K562 (cell line): ENCODE data around the gene VWA8. TPM values are rescaled to one million over a fixed set of nuclear protein-coding genes. Genes with fewer than 3 reads are reported as not detected.
A peak's percentile ranks its signal among the peaks of the same experiment; 100 is the strongest.

Experiments used
- ATAC-seq: fragments of 200-7000 bp; cut with Tn5 transposase; 3 replicates; pipeline ENCODE4 v1.9.1; 2020; ENCODE audit warnings: moderate library complexity
- BruUV-seq: library from RNA; stranded (reverse); fragments of 400-500 nt; replicated peaks from 2 replicates; lab custom pipeline; 2021; lab: Mats Ljungman, UMichigan
- CTCF ChIA-PET: fragments of 300-600 bp; formaldehyde crosslinking; extraction: SDS; loops from one replicate; lab custom pipeline; 2021; ENCODE audit warnings: low intra/inter-chr PET ratio; lab: Yijun Ruan, JAX
- POLR2A ChIA-PET: fragments of 300-600, 350-650 bp; sonication (Branson Sonifier 250); formaldehyde crosslinking; extraction: SDS; loops from one replicate; lab custom pipeline; 2021; ENCODE audit warnings: antibody characterized with exemption, inconsistent platforms; lab: Yijun Ruan, JAX
- DNase-seq, 4 experiments: peaks; one replicate each; pipeline versions ENCODE4 v3.0.0 to v3.0.0-alpha.2; 2011 to 2018; ENCODE audit warnings: low spot score in 3 of 4, mixed read lengths in 3 of 4; ENCODE audit errors: extremely low read depth in 1 of 4
- FAIRE-seq: peaks from 2 replicates; lab custom pipeline; 2011; peaks lifted over from hg19 to GRCh38; lab: Jason Lieb, UNC
- H2AFZ ChIP-seq: 2 replicates; pipeline ENCODE4 v1.6.0; 2011; ENCODE audit warnings: low read depth, low read length, control low read depth, inconsistent platforms
- H3K27ac ChIP-seq: fragments of 200-600 bp; 3 replicates; pipeline ENCODE4 v1.8.0; 2011; ENCODE audit warnings: low read depth, mild to moderate bottlenecking, control low read depth, inconsistent platforms, low read length, moderate library complexity, mixed read lengths; ENCODE audit errors: extremely low read depth
- H3K27me3 ChIP-seq, 2 experiments: fragments of 300-600 bp in 1 of 2; 2 replicates in 1 of 2; 3 replicates in 1 of 2; pipeline versions ENCODE4 v1.6.0 to v1.8.0; 2011; ENCODE audit warnings: inconsistent platforms in 2 of 2, low read length in 2 of 2, mild to moderate bottlenecking in 1 of 2, mixed read lengths in 1 of 2, moderate library complexity in 1 of 2; ENCODE audit not compliant: control insufficient read depth in 2 of 2, insufficient read depth in 2 of 2
- H3K36me3 ChIP-seq: fragments of 300-600 bp; 3 replicates; pipeline ENCODE4 v1.8.0; 2011; ENCODE audit warnings: mild to moderate bottlenecking, low read length, inconsistent platforms; ENCODE audit not compliant: control insufficient read depth, insufficient read depth
- H3K4me1 ChIP-seq, 2 experiments: fragments of 200-600 bp in 1 of 2; replicated peaks in 1 of 2; 2 replicates in 1 of 2; 3 replicates in 1 of 2; pipeline versions ENCODE4 v1.5.1 to v1.8.0; 2011; ENCODE audit warnings: inconsistent platforms in 2 of 2, low read length in 2 of 2, mild to moderate bottlenecking in 1 of 2, mixed read lengths in 1 of 2, moderate library complexity in 1 of 2; ENCODE audit not compliant: control insufficient read depth in 2 of 2, insufficient read depth in 2 of 2
- H3K4me2 ChIP-seq: 2 replicates; pipeline ENCODE4 v1.6.1; 2011; ENCODE audit warnings: low read length, control low read depth, inconsistent platforms, mixed read lengths; ENCODE audit not compliant: insufficient read depth
- H3K4me3 ChIP-seq: fragments of 200-600 bp; sonication (generic), shearing (Covaris generic); 2 replicates; pipeline ENCODE4 v1.5.1; 2016; ENCODE audit warnings: control low read depth, inconsistent platforms
- H3K79me2 ChIP-seq: fragments of 200-600 bp; 3 replicates; pipeline ENCODE4 v1.8.0; 2011; ENCODE audit warnings: low read length, inconsistent platforms; ENCODE audit not compliant: control insufficient read depth, insufficient read depth
- H3K9ac ChIP-seq, 2 experiments: 2 replicates each; pipeline versions ENCODE4 v1.6.0 to v1.6.1; 2011; ENCODE audit warnings: low read depth in 2 of 2, low read length in 2 of 2, control low read depth in 1 of 2, inconsistent platforms in 1 of 2, mild to moderate bottlenecking in 1 of 2, mixed read lengths in 1 of 2; ENCODE audit not compliant: insufficient read depth in 1 of 2
- H3K9me1 ChIP-seq: one replicate; pipeline ENCODE4 v1.6.0; 2011; ENCODE audit warnings: inconsistent platforms, mild to moderate bottlenecking, low read length, moderate library complexity; ENCODE audit not compliant: control insufficient read depth, insufficient read depth
- H3K9me3 ChIP-seq: replicated peaks from 2 replicates; pipeline ENCODE4 v1.5.1; 2011; ENCODE audit warnings: low read depth, low read length, inconsistent platforms; ENCODE audit not compliant: control insufficient read depth, insufficient read depth
- H4K20me1 ChIP-seq: replicated peaks from 2 replicates; pipeline ENCODE4 v1.6.1; 2011; ENCODE audit warnings: low read length, inconsistent platforms, mixed read lengths; ENCODE audit not compliant: control insufficient read depth, insufficient read depth
- HMGN3 ChIP-seq: IDR thresholded peaks from 2 replicates; pipeline ENCODE4 v1.6.1; 2011; ENCODE audit warnings: borderline replicate concordance, low read depth, mild to moderate bottlenecking, mixed read lengths, low read length; ENCODE audit not compliant: insufficient read length; ENCODE audit errors: extremely low read depth
- WGBS: fragments of 100-300 bp; shearing (Covaris generic); methylation state at CpG from one replicate; pipeline ENCODE4 v1.1.6; 2016; ENCODE audit warnings: low coverage, mixed read lengths; ENCODE audit not compliant: insufficient coverage; ENCODE audit errors: missing lambda C conversion rate; 5-methylcytosine and 5-hydroxymethylcytosine counted together
- in situ Hi-C: fragments of 300-500 bp; cut with MboI; formaldehyde crosslinking; loops from 4 replicates; pipeline ENCODE4 v1.15.0; 2018; ENCODE audit warnings: inconsistent platforms, mixed read lengths
- intact Hi-C: fragments of 100-400 bp; cut with micrococcal nuclease; formaldehyde crosslinking; loops from 2 replicates; pipeline ENCODE4 v1.14.2; 2022
- polyA plus RNA-seq, 8 experiments: library from polyadenylated mRNA; depleted of rRNA in 4 of 8; stranded (reverse) in 5 of 8; unstranded in 3 of 8; fragments of >200 nt; fragmentation: Nextera tagmentation in 2 of 8; fragmentation: Illumina TruSeq in 1 of 8; extraction: Ambion mirVana in 2 of 8; extraction: Trizol in 1 of 8; gene quantifications; 2 replicates each; pipeline versions ENCODE4 v1.2.1 to v1.2.3, GENCODE V29; 2011 to 2014; ENCODE audit warnings: inconsistent platforms in 1 of 8, missing spikeins in 1 of 8
- total RNA-seq, 7 experiments: library from RNA; depleted of rRNA in 6 of 7; stranded (reverse); fragments of >200 nt in 6 of 7; fragmentation: Illumina TruSeq in 2 of 7; extraction: Trizol in 2 of 7; gene quantifications; 2 replicates each; pipeline versions ENCODE4 v1.2.1 to v1.2.3, GENCODE V29; 2011 to 2021; ENCODE audit warnings: low replicate concordance in 1 of 7
- TF ChIP-seq, protein P1 (sequence below), 2 experiments: IDR thresholded peaks in 1 of 2; conservative IDR thresholded peaks in 1 of 2; 2 replicates each; pipeline ENCODE4 v1.6.1; 2016; ENCODE audit warnings: low read depth in 2 of 2, mild to moderate bottlenecking in 1 of 2, missing compliant biosample characterization in 1 of 2, missing genetic modification characterization in 1 of 2, moderate library complexity in 1 of 2

VWA8 gene
- total and polyA plus RNA-seq, 9 of the 15 experiments (the other 6 are each of a cell fraction or from before 2014, with no cell fraction given) = 2.1 to 18.5 (median 13.3) TPM

DNA sequence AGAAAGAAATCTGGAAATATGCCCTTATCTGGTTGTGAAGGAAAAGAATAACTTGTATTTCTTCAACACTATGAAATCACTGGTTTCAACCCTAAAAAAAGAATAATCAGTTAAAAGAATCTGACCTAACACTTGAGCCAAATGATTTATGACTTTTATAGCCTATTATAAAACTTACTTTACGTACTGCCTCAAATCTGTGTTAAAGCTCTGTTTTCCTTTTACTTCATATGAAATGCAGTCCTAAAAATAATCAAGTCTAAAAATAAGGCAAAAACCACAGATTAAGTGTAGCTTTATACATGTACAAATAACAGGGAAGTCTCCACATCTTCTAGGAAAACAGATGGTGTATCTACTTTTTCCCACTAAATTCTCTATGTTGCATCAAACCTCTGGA is 101.3 kb downstream of the VWA8 start:
- Histone ChIP-seq H3K36me3 (peaks cover 34% of the 10 kb centered on the region; the same call in 2 of the 3 replicates), H3K9me3 (no peaks in the 10 kb centered on the region), H4K20me1 (no peaks in the 10 kb centered on the region), H3K4me2 (no peak overlapping the region), H2AFZ (no peak overlapping the region), H3K27ac (no peak overlapping the region), H3K9me1 (no peaks in the 10 kb centered on the region), H3K27me3 (no peaks in the 10 kb centered on the region), H3K9ac (no peak overlapping the region), H3K4me1 (no peaks in the 10 kb centered on the region; a peak in 1 of 5 replicates), H3K79me2 (no peaks in the 10 kb centered on the region), H3K4me3 (no peak overlapping the region)
- ChIA-PET CTCF (no interaction called here), POLR2A (interaction anchor here (1.1 kb wide), 1 partner anchor 129 kb away, joined by 4 read pairs; no protein-coding TSS in a partner anchor)
- FAIRE-seq (no peak), DNase-seq (no peak), ATAC-seq (no peak)
- no TSS peak for BruUV-seq
- intact Hi-C loops = no loop called here
- in situ Hi-C loops = no loop called here
- 86% methylated on average over 1 of the region's 1 CpG for WGBS
- no peak for TF ChIP-seq HMGN3
- TF ChIP-seq, protein P1, sequence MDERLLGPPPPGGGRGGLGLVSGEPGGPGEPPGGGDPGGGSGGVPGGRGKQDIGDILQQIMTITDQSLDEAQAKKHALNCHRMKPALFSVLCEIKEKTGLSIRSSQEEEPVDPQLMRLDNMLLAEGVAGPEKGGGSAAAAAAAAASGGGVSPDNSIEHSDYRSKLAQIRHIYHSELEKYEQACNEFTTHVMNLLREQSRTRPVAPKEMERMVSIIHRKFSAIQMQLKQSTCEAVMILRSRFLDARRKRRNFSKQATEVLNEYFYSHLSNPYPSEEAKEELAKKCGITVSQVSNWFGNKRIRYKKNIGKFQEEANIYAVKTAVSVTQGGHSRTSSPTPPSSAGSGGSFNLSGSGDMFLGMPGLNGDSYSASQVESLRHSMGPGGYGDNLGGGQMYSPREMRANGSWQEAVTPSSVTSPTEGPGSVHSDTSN (CRISPR knock-in tag; IDR thresholded peaks at IDR 0.05; ENCODE audit: low read depth) = no peak
- TF ChIP-seq, protein P1 (tag; conservative IDR thresholded peaks at IDR 0.05; ENCODE audit: low read depth) = 0 out of 2 replicates have a peak, but pooled peaks have one; percentile 21
